ENCODE measurements around the gene LRIT2.
"Not testable (repeated sequence)": the region's sequence is repeated elsewhere in the genome, so short reads cannot be mapped to it uniquely, and the experiment has no call there.

The LRIT2 gene

DNA sequence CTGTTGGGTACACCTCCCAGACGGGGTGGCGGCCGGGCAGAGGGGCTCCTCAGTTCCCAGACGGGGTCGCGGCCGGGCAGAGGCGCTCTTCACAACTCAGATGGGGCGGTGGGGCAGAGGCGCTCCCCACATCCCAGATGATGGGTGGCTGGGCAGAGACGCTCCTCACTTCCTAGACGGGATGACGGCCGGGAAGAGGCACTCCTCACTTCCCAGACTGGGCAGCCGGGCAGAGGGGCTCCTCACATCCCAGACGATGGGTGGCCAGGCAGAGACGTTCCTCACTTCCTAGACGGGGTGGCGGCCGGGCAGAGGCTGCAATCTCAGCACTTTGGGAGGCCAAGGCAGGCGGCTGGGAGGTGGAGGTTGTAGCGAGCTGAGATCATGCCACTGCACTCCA lies 45.0 kb downstream of the LRIT2 start:
- DNase-seq: not testable (repeated sequence)

- DNase-seq: no peak
Observed at GRCh38 chr10:84179059-84179710, 46.2 kb downstream of the LRIT2 start.

- DNase-seq: no peak
Observed at GRCh38 chr10:84178160-84178609, 47.2 kb downstream of the LRIT2 start.

DNA sequence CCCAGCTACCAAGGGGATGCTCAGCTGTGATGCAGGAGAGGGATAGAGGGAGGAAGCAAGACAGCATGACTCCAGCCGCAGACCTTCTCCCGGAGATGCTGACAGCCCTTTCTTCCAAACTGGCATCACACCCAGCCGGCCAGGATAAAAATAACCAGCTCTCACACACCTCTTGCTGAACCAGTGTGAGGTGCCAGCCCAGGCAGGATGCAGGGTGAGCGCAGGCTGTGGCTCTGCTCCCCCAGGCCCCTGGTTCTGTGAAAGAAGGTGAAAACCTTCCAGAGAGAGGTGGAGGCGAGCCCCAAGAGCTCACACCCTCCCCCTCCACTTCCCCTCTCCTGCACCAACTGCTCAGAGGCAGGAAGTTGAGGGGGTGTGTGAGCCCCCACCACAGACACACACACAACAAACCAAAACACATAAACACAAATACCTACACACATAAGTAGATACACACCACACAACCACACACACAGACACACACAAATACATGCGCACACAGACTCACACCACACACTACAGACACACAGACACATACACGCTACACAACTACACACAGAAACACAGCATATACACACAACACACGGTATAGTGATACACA lies 47.7 kb downstream of the LRIT2 start:
- no peak for DNase-seq

GRCh38 chr10:84176836-84177474 lies 48.4 kb downstream of the LRIT2 start:
- no peak for DNase-seq

- DNase-seq: no peak
Observed at GRCh38 chr10:84176351-84176750, 49.0 kb downstream of the LRIT2 start.

- DNase-seq: no peak
Observed at GRCh38 chr10:84175436-84175835, 49.9 kb downstream of the LRIT2 start.

GRCh38 chr10:84173501-84173929 lies 51.8 kb downstream of the LRIT2 start, which contains the start of gene GPR15LG:
TSS of gene GPR15LG (plus strand) at chr10:84173801. CDS start at chr10:84173852, 51 bp downstream.
- no peak for DNase-seq

- no peak for DNase-seq
Observed at GRCh38 chr10:84172467-84173356, 52.6 kb downstream of the LRIT2 start.

GRCh38 chr10:84171700-84172466 lies 53.5 kb downstream of the LRIT2 start:
- DNase-seq: not testable (repeated sequence)

DNA sequence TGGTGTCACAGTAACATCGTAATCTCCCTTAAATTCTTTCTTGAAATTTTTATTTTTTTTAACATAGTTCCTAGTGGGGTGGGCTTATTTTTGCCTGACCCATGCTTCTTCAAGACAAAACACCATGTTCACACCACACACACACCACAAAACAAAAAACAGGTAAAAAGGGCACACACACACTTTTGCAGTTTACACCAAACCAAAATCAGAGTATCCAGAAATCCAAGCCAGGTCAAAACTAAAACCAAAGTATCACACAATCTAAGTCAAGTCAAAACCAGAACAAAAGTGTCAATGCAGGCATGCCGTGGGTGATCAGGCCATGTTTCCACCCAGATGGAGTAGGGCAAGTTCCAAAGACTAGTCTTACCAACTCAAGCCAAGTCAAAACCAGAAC lies 54.1 kb downstream of the LRIT2 start:
- not testable (repeated sequence) for DNase-seq
